NCI-H146 treated with DMSO at 0.1 percent for 48 hours (cell line): ENCODE results near the gene WNT3.
A peak's percentile ranks its signal among the peaks of the same experiment; 100 is the strongest.

Experiments
- DNase-seq: peaks from one replicate; lab custom pipeline; 2025; ENCODE audit not compliant: unreplicated experiment; lab: John Stamatoyannopoulos, UW

Gene WNT3

GRCh38 chr17:46789610-46790009 is 28.9 kb downstream of the WNT3 start:
- no peak for DNase-seq

- peak; percentile 35 for DNase-seq
Observed at GRCh38 chr17:46788796-46789195, 29.7 kb downstream of the WNT3 start.

GRCh38 chr17:46788300-46788699 is 30.2 kb downstream of the WNT3 start:
- no peak for DNase-seq

GRCh38 chr17:46787478-46787877 is 31.0 kb downstream of the WNT3 start:
- DNase-seq: no peak

- no peak for DNase-seq
Observed at GRCh38 chr17:46785696-46786095, 32.8 kb downstream of the WNT3 start.

GRCh38 chr17:46783031-46783593 is 35.4 kb downstream of the WNT3 start:
- DNase-seq: no peak

GRCh38 chr17:46782250-46782953 is 36.1 kb downstream of the WNT3 start:
- no peak for DNase-seq

GRCh38 chr17:46780003-46780373 is 38.5 kb downstream of the WNT3 start:
- no peak for DNase-seq

- no peak for DNase-seq
Observed at GRCh38 chr17:46777943-46778915, 40.3 kb downstream of the WNT3 start.

- DNase-seq: no peak
Observed at GRCh38 chr17:46776298-46777005, 42.0 kb downstream of the WNT3 start.

- no peak for DNase-seq
Observed at GRCh38 chr17:46774108-46774737, 44.3 kb downstream of the WNT3 start.

GRCh38 chr17:46773676-46774075 is 44.8 kb downstream of the WNT3 start:
- DNase-seq: no peak

- DNase-seq: no peak
Observed at GRCh38 chr17:46773221-46773605, 45.3 kb downstream of the WNT3 start.

- peak; percentile 64 for DNase-seq
Observed at GRCh38 chr17:46772475-46773220, 45.8 kb downstream of the WNT3 start.

GRCh38 chr17:46771561-46772474 is 46.7 kb downstream of the WNT3 start:
- DNase-seq: no peak

- DNase-seq: no peak
Observed at GRCh38 chr17:46770818-46771560, 47.5 kb downstream of the WNT3 start.

GRCh38 chr17:46770439-46770817 is 48.1 kb downstream of the WNT3 start:
- no peak for DNase-seq
